Hindlimb muscle (tissue), 1 donor: Measurements from ENCODE around the gene NKTR. TPM values are rescaled to one million over a fixed set of nuclear protein-coding genes. Genes with fewer than 3 reads are reported as not detected.
A peak's percentile ranks its signal among the peaks of the same experiment; 100 is the strongest.
"Not testable (repeated sequence)": the region's sequence is repeated elsewhere in the genome, so short reads cannot be mapped to it uniquely, and the experiment has no call there.

ENCODE experiments used
- DNase-seq: peaks from one replicate; pipeline ENCODE4 v3.0.0-alpha.2; 2013
- polyA plus RNA-seq: library from polyadenylated mRNA; unstranded; fragments of 120-200 nt; gene quantifications from one replicate; pipeline ENCODE4 v1.2.1, GENCODE V29; 2013; ENCODE audit not compliant: insufficient read length

The NKTR gene
- polyA plus RNA-seq, 1 donor, result 80.3 TPM

DNA sequence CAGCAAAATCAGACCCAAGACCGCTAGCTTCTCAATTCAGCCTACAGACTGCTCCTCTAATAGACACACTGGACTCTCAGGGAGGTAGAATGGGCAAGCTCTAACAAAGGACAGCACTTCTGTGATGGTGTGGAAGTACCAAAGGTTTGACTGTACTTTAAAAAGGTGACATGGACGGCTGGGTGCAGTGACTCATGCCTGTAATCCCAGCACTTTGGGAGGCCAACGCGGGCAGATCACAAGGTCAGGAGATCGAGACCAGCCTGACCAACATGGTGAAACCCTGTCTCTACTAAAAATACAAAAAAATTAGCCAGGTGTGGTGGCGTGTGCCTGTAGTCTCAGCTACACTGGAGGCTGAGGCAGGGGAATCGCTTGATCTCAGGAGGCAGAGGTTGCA is 3.4 kb upstream of the NKTR start:
- not testable (repeated sequence) for DNase-seq

DNA sequence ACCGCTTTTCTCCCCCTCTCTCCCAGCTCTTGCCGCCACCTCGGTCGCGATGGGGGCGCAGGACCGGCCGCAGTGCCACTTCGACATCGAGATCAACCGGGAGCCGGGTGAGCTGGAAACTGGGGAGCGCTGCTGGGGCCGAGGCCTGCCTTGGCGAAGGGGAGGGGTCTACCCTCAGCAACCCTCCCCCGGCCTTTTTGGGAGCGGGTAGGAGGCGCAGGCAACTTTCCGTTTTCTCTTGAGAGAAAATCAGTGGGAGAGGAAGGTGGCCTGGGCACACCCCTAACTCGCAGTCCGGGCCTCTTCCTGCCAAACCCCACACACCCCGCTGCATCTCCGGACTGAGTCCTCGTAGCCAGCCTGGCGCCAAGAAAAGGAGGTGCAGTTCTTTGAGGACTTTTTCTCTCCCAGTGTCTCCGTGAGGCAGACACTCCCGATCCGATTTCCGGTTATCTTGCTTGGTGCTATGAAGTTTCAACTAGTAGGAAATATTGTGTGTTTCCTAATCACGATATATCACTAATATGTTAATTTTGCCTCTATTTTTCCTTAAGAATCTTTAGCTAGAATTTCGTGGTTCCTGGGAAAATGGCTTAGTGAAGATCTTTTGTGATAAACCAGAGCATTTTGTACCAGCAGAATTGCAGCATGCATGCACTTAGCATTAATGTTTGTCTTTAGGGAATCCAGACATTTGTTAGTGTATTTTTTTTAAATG is 631 bp downstream of the NKTR start:
- DNase-seq, result peak; percentile 70

DNA sequence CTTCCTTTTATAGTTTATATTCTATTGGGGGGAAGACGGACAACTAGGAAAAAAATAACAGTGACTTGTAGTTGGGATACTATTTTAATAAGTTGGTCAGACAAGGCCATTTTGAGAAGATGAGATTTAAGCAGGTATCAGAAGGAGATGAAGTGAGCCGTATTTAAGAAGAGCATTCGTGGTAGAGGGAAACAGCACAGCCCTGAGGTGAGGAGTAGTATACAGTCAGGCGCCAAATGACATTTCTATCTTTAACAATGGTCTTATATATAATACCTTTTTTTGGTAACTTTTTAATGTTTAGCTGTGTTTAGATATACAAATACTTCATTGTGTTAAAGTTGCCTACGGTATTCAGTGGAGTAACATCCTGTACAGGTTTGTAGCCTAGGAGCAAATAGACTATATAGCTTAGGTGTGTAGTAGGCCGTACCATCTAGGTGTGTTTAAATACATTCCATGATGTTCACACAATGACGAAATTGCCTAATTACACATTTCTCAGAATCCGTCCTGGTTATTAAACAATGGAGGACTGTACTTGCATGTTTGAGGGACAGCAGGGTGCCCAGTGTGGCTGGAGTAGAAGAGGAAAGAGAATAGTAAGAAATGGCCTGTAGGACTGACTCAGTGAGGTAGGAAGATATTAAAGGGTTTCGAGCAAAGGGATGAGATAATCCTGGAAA is 1.6 kb downstream of the NKTR start:
- no peak for DNase-seq

DNA sequence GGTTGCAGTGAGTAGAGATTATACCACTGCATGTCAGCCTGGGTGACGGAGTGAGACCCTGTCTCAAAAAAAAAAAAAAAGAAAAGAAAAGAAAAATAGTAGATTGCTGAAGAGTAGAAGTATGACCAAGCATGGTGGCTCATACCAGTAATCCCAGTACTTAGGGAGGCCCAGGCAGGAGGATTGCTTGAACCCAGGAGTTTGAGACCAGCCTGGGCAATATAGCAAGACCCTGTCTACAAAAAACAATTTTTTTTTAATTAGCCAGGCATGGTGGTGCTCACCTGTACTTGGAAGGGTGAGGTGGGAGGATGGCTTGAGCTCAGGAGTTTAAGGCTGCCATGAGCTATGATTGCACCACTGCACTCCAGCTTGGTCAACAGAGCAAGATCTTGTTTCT is 2.5 kb downstream of the NKTR start:
- no peak for DNase-seq

DNA sequence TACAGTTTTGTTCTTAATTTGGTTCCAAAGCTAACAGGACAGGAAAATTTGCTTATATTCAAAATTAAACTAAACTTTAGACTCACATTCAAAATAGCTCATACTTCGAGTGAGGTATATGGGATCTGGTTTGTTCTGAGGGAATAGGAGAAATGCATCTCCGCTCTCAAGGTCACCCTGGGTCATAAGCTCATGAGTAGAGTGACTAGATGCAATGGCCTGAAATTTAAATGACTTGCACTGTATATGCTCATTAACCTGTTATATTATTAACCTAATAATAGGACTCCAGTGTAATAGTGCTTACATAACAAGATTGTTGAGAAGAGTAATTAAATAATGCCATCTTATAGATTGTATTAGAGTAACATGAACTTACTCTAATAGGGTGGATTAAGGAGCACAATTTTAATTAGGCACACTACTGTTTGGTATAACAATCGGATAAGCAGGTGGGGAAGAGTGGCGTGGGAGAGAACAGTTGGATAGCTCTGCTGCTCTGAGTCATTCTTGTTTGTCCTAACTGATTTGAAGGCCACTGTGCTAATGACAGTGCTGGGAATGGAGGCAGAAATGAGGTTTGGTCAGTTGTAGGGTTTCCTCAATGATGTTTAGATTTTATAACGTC is 5.2 kb downstream of the NKTR start:
- no peak for DNase-seq

DNA sequence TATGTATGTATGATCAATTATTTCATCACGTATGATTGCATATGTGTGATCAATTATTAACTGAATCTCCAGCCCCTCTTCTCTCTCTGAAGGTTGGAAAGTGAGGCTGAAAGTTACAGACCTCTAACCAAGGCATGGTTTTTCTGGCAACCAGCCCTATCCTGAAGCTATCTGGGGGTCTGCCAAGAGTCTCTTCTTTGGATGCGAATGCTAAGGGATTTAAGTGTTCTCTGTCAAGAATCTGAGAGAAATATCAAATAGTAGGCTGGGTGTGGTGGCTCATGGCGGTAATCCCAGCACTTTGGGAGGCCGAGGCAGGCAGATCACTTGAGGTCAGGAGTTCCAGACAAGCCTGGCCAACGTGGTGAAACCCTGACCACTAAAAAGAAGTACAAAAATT is 8.1 kb downstream of the NKTR start:
- DNase-seq, result no peak

DNA sequence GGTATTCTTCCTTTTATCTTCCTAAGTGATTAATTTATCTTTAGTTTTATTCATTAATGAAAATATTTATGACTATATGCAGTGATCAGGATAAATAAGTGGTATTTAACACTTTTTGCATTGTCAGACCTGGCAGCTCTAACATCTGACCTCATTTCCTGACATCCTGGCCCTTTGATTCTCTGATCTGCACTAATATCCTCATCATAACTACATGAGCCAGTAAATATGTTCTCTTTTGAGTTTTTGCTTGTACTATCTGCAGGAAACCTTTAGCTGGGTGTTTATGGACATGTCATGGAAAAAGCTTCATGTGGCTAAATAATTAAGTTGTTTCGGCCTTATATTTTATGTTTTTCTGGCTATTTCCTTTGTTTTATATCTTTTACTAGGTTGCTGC is 10.5 kb downstream of the NKTR start:
- DNase-seq, result no peak

DNA sequence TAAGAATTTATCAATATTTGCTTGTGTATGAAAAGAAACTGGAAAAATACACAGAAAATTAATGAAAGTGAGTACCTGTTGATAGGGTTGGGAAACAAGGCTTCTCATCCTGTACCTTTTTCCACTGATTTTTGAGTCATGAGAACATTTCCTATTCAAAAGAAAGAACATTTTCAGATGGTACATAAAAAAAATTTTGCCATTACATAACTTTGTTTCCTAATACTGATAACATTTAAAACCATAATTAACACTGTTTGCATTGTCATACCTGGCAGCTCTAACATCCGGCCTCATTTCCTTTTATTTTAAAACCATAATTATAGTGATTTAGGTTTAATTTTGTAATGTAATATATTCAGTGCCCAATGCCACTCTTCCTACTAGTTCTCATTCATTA is 11.7 kb downstream of the NKTR start:
- no peak for DNase-seq

DNA sequence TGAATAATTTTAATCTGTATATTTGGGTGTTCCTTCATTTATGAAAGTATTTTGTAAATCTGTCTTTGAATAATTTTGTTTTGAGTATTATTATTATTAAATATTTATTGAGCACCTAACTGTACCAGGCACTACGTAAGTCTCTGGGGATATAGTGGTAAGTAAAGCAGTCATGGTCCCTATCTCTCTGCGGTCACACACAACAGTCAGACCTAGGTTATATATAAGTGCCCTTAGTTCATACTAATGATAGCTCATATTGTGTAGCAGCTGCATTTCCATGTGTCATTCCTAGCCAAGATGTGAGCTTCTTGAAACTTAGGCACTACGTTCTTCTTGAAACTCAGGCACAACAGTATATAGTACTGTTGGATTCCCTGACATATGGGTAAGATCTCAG is 12.4 kb downstream of the NKTR start:
- DNase-seq, result no peak

DNA sequence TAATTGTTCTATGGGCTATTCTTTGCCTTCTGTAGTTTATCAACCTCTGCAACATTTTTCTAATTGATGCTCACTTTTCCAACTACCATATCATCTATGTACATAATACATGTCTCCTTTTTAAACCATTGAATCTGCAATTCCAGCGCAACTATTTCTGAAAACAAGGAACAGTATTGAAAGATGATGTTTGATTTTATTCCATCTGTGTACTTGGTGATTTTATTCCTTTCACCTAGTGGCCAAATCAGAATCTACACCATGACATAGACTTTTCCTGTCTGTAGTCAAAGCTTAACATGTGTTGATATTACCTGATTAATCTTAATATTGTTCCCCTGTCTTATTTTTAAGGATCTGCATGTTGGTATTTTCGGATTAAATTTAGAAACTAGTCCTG is 13.0 kb downstream of the NKTR start:
- no peak for DNase-seq

DNA sequence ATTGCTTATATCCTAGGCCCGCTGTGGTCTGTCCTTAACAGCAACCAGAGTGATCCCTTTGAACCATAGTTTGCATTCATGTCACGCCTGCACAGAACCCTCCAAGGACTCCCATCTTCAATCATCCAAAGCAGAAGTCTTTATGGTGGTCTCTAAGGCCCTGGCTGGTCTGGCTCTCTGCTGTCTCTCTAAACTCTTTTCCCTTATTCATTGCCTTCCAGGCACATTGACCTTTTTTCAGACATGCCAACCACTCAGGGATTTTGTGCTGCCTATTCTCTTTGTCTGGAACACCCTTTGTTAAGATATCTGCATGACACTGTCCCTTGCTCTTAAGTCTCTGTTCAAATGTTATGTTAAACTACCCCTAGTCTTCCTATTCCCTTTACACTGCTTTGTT is 31.1 kb downstream of the NKTR start:
- no peak for DNase-seq

DNA sequence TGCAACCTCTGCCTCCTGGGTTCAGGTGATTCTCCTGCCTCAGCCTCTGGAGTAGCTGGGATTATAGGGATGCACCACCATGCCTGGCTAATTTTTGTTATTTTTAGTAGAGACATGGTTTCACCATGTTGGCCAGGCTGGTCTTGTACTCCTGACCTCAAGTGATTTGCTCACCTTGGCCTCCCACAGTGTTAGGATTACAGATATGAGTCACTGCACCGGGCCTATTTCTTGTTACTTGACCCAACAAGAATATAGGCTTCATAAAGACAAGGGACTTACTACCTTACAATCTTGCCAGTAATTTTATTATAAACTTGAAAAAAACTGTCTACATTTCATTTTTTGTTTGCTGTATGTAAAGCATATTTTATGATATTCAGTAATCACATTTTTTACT is 31.7 kb downstream of the NKTR start:
- no peak for DNase-seq

DNA sequence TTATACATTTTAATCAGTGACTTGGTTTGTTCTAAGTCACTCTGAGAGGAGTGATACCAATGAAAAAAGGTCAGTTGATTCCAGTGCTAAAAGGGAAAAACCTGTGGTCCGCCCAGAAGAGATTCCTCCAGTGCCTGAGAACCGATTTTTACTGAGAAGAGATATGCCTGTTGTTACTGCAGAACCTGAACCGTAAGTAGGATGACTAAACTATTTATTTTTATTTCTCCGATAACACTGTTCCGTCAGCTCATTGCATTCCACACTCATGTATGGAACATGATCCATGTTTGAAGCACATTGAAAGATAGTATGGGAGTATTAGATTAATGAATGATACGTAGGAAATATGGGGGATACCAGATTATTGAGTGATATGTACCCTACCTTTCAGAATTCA is 33.1 kb downstream of the NKTR start:
- no peak for DNase-seq

DNA sequence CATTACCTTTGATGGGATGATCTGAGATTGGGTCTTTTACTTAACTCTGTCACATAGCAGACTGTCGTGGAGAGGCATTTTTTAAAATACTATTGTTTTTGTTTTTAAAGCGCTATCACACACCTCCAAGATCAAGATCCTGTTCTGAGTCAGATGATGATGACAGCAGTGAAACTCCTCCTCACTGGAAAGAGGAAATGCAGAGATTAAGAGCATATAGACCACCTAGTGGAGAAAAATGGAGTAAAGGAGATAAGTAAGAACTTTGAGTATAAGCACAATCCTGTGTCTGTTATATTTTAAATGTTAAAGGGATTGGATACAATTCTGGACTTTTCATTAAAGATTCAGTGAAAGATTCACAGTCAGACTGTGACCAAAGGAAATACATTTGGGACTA is 34.6 kb downstream of the NKTR start:
- DNase-seq, result no peak

DNA sequence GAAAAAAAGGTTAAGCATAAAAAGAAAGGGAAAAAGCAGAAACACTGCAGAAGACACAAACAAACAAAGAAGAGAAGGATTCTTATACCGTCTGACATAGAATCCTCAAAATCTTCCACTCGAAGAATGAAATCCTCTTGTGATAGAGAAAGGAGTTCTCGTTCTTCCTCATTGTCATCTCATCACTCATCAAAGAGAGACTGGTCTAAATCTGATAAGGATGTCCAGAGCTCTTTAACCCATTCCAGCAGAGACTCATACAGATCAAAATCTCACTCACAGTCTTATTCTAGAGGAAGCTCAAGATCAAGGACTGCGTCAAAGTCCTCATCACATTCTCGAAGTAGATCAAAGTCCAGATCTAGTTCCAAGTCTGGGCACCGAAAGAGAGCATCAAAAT is 36.5 kb downstream of the NKTR start:
- DNase-seq, result no peak

DNA sequence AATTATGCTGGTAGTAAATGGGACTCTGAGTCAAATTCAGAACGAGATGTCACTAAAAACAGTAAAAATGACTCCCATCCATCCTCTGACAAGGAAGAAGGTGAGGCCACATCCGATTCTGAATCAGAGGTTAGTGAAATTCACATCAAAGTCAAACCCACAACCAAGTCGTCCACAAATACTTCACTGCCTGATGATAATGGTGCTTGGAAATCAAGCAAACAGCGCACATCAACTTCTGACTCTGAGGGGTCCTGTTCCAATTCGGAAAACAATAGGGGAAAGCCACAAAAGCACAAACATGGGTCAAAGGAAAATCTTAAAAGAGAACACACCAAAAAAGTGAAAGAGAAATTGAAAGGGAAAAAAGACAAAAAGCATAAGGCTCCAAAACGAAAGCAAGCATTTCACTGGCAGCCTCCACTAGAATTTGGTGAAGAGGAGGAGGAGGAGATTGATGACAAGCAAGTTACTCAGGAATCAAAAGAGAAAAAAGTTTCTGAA is 37.9 kb downstream of the NKTR start:
- no peak for DNase-seq

DNA sequence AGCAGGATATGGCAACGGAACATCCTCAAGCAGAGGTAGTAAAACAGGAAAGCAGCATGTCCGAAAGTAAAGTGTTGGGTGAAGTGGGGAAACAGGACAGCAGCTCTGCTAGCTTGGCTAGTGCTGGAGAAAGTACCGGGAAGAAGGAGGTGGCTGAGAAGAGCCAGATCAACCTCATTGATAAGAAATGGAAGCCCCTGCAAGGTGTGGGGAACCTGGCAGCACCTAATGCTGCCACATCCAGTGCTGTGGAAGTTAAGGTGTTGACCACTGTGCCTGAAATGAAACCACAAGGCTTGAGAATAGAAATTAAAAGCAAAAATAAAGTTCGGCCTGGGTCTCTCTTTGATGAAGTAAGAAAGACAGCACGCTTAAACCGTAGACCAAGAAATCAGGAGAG is 38.7 kb downstream of the NKTR start:
- no peak for DNase-seq

DNA sequence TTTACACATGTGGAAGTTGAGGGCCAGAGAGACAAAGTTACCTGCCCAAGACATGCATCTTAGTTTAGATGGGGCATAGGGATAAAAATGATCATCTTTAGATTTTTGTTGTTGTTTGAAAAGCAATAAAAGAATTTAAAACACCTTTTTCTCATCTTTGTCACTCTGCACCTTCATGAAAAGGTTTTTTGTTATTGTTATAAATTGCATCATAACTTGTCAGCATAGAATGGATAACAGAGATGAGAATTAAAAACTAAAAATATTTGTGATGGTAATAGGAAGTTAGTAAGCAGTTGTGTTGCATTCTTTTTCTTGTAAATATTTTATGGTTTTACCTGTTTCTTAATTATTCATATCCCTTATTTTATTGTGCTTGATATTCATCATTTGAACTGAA is 39.6 kb downstream of the NKTR start:
- no peak for DNase-seq

DNA sequence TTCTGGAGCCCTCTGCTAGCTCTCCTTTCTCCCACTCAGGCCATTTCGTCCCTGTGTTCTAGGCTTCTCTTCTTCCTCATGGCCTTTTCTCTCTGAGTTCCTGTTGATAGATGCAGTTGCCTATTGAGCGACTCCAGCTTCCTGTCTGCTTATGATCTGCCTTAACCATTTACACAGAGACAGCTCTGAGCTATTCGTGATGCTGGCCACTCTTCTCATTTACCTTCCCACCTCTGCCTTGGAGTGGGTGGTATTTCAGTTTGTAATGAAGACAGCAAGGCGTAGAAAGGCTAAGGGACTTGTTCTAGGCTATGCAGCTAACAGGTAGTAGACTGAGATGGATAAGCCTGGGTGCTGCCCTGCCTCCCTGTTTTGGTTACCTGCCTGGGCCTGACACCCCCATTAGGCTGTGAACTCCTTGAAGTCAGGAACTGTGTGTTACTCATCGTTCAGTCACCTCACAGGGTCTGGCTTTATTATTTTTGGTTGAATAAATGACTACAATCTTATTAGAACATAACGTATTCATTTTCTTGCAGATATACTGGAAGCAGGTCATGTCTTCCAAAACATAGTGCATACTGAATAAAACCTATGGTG is 40.4 kb downstream of the NKTR start:
- DNase-seq, result no peak

DNA sequence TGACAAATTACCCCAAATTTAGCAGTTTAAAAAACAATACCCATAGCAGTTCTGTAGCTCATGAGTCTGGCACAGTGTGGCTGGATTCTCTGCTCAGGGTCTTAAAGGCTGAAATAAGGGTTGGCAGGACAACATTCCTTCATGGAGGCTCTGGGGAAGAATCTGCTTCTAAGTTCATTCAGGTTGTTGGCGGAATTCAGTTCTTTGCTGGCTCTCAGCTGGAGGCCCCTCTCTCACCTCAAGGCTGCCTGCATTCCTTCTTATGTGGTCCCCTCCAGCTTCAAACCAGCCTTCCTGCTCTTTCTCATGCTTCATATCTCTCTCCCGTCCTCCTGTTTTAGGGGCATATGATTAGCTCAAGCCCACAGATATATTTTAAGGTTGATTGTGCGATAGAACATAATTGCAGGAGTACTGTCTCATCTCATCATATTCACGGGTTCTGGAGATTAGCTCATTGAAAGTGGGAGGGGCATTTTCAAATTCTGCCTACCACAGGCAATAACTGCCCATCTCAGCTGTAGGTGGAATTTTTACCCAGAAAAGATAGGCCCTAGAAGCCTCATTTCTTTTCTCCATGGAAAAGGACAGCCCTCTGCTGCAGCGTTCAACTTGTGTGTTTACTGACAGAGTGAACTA is 47.5 kb downstream of the NKTR start:
- DNase-seq, result no peak

DNA sequence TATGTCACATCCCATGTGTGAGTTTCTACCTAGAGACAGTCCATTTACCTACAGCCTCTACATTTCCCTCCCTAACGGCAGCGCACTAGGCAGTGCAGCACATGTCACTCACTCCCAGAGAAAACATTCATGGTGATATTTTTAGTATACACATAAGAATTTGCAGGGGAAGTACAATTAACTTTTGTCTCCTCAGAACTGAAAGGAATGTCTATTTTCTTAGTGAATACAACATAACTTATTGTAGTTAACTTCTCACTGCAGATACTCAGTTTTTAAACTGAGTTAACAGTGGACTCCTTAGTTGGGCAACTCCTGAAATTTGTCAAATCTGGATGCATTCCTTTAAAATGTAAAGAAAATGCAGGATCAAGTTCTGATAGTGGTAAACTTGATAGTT is 48.5 kb downstream of the NKTR start:
- no peak for DNase-seq

DNA sequence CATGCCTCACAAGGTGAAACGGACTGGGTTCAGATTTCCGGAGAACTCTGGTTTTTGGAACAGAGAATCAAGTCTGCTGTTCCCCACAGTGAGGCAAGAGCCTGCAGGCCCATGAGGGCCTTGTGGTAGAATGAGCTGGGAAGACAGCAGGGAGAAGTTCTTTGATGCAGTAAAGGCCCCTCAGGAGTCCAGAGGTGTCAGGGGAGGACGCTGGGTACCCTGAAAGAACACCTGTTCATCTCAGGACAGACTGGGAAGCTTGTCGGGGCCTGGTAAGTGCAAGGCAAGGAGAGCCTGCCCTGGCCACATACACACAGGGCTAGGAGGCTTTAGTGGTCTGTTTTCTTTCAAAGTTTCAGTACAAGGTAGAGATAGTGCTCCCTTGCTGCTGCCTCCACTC is 49.3 kb downstream of the NKTR start:
- DNase-seq, result no peak
